Liver (tissue), 9 donors: ENCODE data around the gene NBEAL1. TPM values are rescaled to one million over a fixed set of nuclear protein-coding genes. Genes with fewer than 3 reads are reported as not detected.
"Not testable (repeated sequence)": the region's sequence is repeated elsewhere in the genome, so short reads cannot be mapped to it uniquely, and the experiment has no call there.

Source experiments
- DNase-seq: peaks from one replicate; pipeline ENCODE4 v3.0.0-alpha.2; 2017; ENCODE audit warnings: low spot score
- H3K27ac ChIP-seq, 2 donors: one replicate each; pipeline ENCODE4 v1.7.0; 2013; ENCODE audit warnings: inconsistent platforms in 2 of 2, low read length in 2 of 2, control low read depth in 1 of 2, low read depth in 1 of 2, mild to moderate bottlenecking in 1 of 2
- H3K27me3 ChIP-seq, 4 donors: one replicate each; pipeline versions ENCODE4 v1.6.1 to v1.7.0; 2013; ENCODE audit warnings: low read length in 3 of 4, inconsistent platforms in 1 of 4, mild to moderate bottlenecking in 1 of 4, moderate library complexity in 1 of 4; ENCODE audit not compliant: control insufficient read depth in 4 of 4, insufficient read depth in 4 of 4
- H3K36me3 ChIP-seq, 4 donors: one replicate each; pipeline versions ENCODE4 v1.6.1 to v1.7.0; 2013; ENCODE audit warnings: low read length in 3 of 4, mild to moderate bottlenecking in 3 of 4, low read depth in 1 of 4, moderate library complexity in 1 of 4; ENCODE audit not compliant: control insufficient read depth in 4 of 4, insufficient read depth in 3 of 4
- H3K4me1 ChIP-seq, 4 donors: one replicate each; pipeline versions ENCODE4 v1.6.1 to v1.7.0; 2013; ENCODE audit warnings: low read length in 3 of 4, mild to moderate bottlenecking in 3 of 4, moderate library complexity in 1 of 4; ENCODE audit not compliant: control insufficient read depth in 4 of 4, insufficient read depth in 4 of 4
- H3K4me3 ChIP-seq, 3 donors: one replicate each; pipeline versions ENCODE4 v1.6.1 to v1.7.0; 2013; ENCODE audit warnings: low read length in 3 of 3, control low read depth in 1 of 3, low read depth in 1 of 3, mild to moderate bottlenecking in 1 of 3
- H3K9ac ChIP-seq, 2 donors: one replicate each; pipeline ENCODE4 v1.7.0; 2013; ENCODE audit warnings: low read length in 2 of 2, mild to moderate bottlenecking in 2 of 2, moderate library complexity in 2 of 2, control low read depth in 1 of 2, low read depth in 1 of 2
- H3K9me3 ChIP-seq, 4 donors: one replicate each; pipeline versions ENCODE4 v1.6.1 to v1.7.0; 2013; ENCODE audit warnings: low read length in 3 of 4; ENCODE audit not compliant: control insufficient read depth in 4 of 4
- ATF3 ChIP-seq: IDR thresholded peaks from 2 replicates; pipeline ENCODE4 v1.6.1; 2016; ENCODE audit warnings: antibody characterized with exemption
- CTCF ChIP-seq: fragments of 150-350 bp; IDR thresholded peaks from 2 replicates; pipeline ENCODE4 v1.5.1; 2017; ENCODE audit warnings: improper control_type of control experiment, low read depth, low read length; ENCODE audit not compliant: missing input control
- EGR1 ChIP-seq, 2 donors: IDR thresholded peaks; 2 replicates each; pipeline ENCODE4 v1.6.1; 2016 to 2018; ENCODE audit warnings: antibody characterized with exemption in 2 of 2, low read depth in 2 of 2
- FOXA1 ChIP-seq: IDR thresholded peaks from 2 replicates; pipeline ENCODE4 v1.6.1; 2016; ENCODE audit warnings: antibody characterized with exemption
- FOXA2 ChIP-seq: IDR thresholded peaks from 2 replicates; pipeline ENCODE4 v1.6.1; 2016; ENCODE audit warnings: antibody characterized with exemption
- GABPA ChIP-seq, 2 donors: IDR thresholded peaks in 1 of 2; conservative IDR thresholded peaks in 1 of 2; 2 replicates each; pipeline ENCODE4 v1.6.1; 2016; ENCODE audit warnings: antibody characterized with exemption in 2 of 2, mild to moderate bottlenecking in 1 of 2, moderate library complexity in 1 of 2
- HNF4A ChIP-seq, 2 donors: conservative IDR thresholded peaks; 2 replicates each; pipeline ENCODE4 v1.6.1; 2016; ENCODE audit warnings: antibody characterized with exemption in 2 of 2, mild to moderate bottlenecking in 2 of 2
- HNF4G ChIP-seq: IDR thresholded peaks from 2 replicates; pipeline ENCODE4 v1.6.1; 2016; ENCODE audit warnings: antibody characterized with exemption
- JUND ChIP-seq, 2 donors: IDR thresholded peaks; 2 replicates each; pipeline ENCODE4 v1.6.1; 2016; ENCODE audit warnings: antibody characterized with exemption in 2 of 2
- MAX ChIP-seq: IDR thresholded peaks from 2 replicates; pipeline ENCODE4 v1.6.1; 2016; ENCODE audit warnings: antibody characterized with exemption
- NR2F2 ChIP-seq: IDR thresholded peaks from 2 replicates; pipeline ENCODE4 v1.6.1; 2016; ENCODE audit warnings: antibody characterized with exemption
- RAD21 ChIP-seq, 2 donors: IDR thresholded peaks; 2 replicates each; pipeline ENCODE4 v1.6.1; 2016; ENCODE audit warnings: antibody characterized with exemption in 2 of 2, mild to moderate bottlenecking in 2 of 2
- REST ChIP-seq: IDR thresholded peaks from 2 replicates; pipeline ENCODE4 v1.6.1; 2016; ENCODE audit warnings: antibody characterized with exemption, mild to moderate bottlenecking
- RXRA ChIP-seq, 2 donors: IDR thresholded peaks; 2 replicates each; pipeline ENCODE4 v1.6.1; 2017 to 2018; ENCODE audit warnings: antibody characterized with exemption in 2 of 2, mild to moderate bottlenecking in 1 of 2
- SP1 ChIP-seq: IDR thresholded peaks from 2 replicates; pipeline ENCODE4 v1.6.1; 2018; ENCODE audit warnings: antibody characterized with exemption, mild to moderate bottlenecking
- TAF1 ChIP-seq: conservative IDR thresholded peaks from 2 replicates; pipeline ENCODE4 v1.6.1; 2016; ENCODE audit warnings: antibody characterized with exemption, mild to moderate bottlenecking
- YY1 ChIP-seq: IDR thresholded peaks from 2 replicates; pipeline ENCODE4 v1.6.1; 2016; ENCODE audit warnings: antibody characterized with exemption, mild to moderate bottlenecking
- ZBTB33 ChIP-seq: IDR thresholded peaks from 2 replicates; pipeline ENCODE4 v1.6.1; 2016; ENCODE audit warnings: antibody characterized with exemption
- WGBS: extraction: QIAGEN DNeasy Blood & Tissue Kit; methylation state at CpG from one replicate; pipeline ENCODE4 v1.1.7; 2013; 5-methylcytosine and 5-hydroxymethylcytosine counted together
- polyA plus RNA-seq, 2 donors: library from polyadenylated mRNA; stranded (reverse) in 1 of 2; unstranded in 1 of 2; fragments of 200-250 nt in 1 of 2; fragments of >200 nt in 1 of 2; fragmentation: Nextera tagmentation in 1 of 2; extraction: Ambion mirVana in 1 of 2; gene quantifications; one replicate each; pipeline versions ENCODE4 v1.2.1 to v1.2.3, GENCODE V29; 2013 to 2015
- total RNA-seq, 2 donors: library from RNA; depleted of rRNA; stranded (reverse); fragments of >200 nt; gene quantifications; one replicate each; pipeline ENCODE4 v1.2.3, GENCODE V29; 2014
- donor health status: healthy.
- donor health status: healthy.
- donor health status: healthy.
- donor health status: healthy.
- donor health status: healthy.

NBEAL1 gene
- total and polyA plus RNA-seq, 4 donors: 4.4 to 47.9 (median 17.0) TPM

GRCh38 chr2:203112342-203112741 is 97.7 kb downstream of the NBEAL1 start:
- no peak overlapping the region for H3K27ac ChIP-seq
- peaks cover 11 to 34% (median 21%) of the 10 kb centered on the region in 4 donors for H3K36me3 ChIP-seq
- H3K4me3 ChIP-seq: no peak overlapping the region
- H3K9me3 ChIP-seq: no peaks in the 10 kb centered on the region
- H3K27me3 ChIP-seq: no peaks in the 10 kb centered on the region
- DNase-seq: no peak
- H3K4me1 ChIP-seq: no peaks in the 10 kb centered on the region
- no peak overlapping the region for H3K9ac ChIP-seq
- WGBS: 96% methylated on average over 2 of the region's 2 CpGs
- TF ChIP-seq HNF4A (conservative IDR thresholded peaks at IDR 0.05): no peak
- TF ChIP-seq HNF4G: no peak
- no peak for TF ChIP-seq MAX

GRCh38 chr2:203115201-203115700 is 100.6 kb downstream of the NBEAL1 start:
- 93% methylated on average over 7 of the region's 7 CpGs for WGBS
- not testable (repeated sequence) for H3K4me1 ChIP-seq, H3K9ac ChIP-seq, H3K27me3 ChIP-seq, H3K27ac ChIP-seq, DNase-seq, H3K4me3 ChIP-seq, H3K9me3 ChIP-seq
- H3K36me3 ChIP-seq: peaks cover 6 to 25% (median 16%) of the 10 kb centered on the region in 4 donors

- H3K36me3 ChIP-seq: peaks cover 0 to 12% (median 5%) of the 10 kb centered on the region in 4 donors
- no peak overlapping the region for H3K9ac ChIP-seq
- TF ChIP-seq CTCF (peak; percentile 23), HNF4A (conservative IDR thresholded peaks at IDR 0.05) (peak in 1 of 2 donors; percentile 25), MAX (no peak), RXRA (IDR thresholded peaks at IDR 0.05) (peak; percentile 35 to 53), RAD21 (IDR thresholded peaks at IDR 0.05) (peak; percentile 74 to 75), HNF4G (no peak), NR2F2 (no peak), ATF3 (no peak), REST (peak; percentile 29), GABPA (IDR thresholded peaks at IDR 0.05 in 1 of 2, conservative IDR thresholded peaks at IDR 0.05 in 1 of 2) (no peak), ZBTB33 (no peak), EGR1 (IDR thresholded peaks at IDR 0.05; ENCODE audit: low read depth in 2 of 2) (no peak), FOXA2 (no peak), TAF1 (no peak), JUND (IDR thresholded peaks at IDR 0.05) (no peak), FOXA1 (no peak), SP1 (peak; percentile 7), YY1 (no peak)
- no peak for DNase-seq
- WGBS: 20% methylated on average over 1 of the region's 1 CpG
- H3K9me3 ChIP-seq: no peaks in the 10 kb centered on the region
- H3K27ac ChIP-seq: peak overlapping the region in 1 of 2 donors; percentile 38
- peaks cover 0 to 8% (median 5%) of the 10 kb centered on the region in 4 donors for H3K4me1 ChIP-seq
- no peaks in the 10 kb centered on the region for H3K27me3 ChIP-seq
- no peak overlapping the region for H3K4me3 ChIP-seq
These were observed 107.8 kb downstream of the NBEAL1 start for GRCh38 chr2:203122317-203122986.
